GM18873 (cell line): ENCODE data around the gene EPG5.
"Not testable (repeated sequence)": the region's sequence is repeated elsewhere in the genome, so short reads cannot be mapped to it uniquely, and the experiment has no call there.

Source experiments
- ATAC-seq: cut with Tn5 transposase; IDR thresholded peaks from one replicate; pipeline ENCODE4 v1.9.1; 2021; ENCODE audit warnings: mild to moderate bottlenecking, moderate library complexity, moderate number of reproducible peaks; ENCODE audit not compliant: unreplicated experiment, low FRiP score

Gene EPG5

GRCh38 chr18:45876161-45876560 lies 91.0 kb downstream of the EPG5 start:
- no peak for ATAC-seq

GRCh38 chr18:45874491-45875184 lies 92.5 kb downstream of the EPG5 start:
- ATAC-seq, result peak; percentile 89

- no peak for ATAC-seq
Observed at GRCh38 chr18:45871431-45872084, 95.6 kb downstream of the EPG5 start.

- no peak for ATAC-seq
Observed at GRCh38 chr18:45870419-45870818, 96.7 kb downstream of the EPG5 start.

- no peak for ATAC-seq
Observed at GRCh38 chr18:45865466-45865865, 101.7 kb downstream of the EPG5 start.

- ATAC-seq, result no peak
Observed at GRCh38 chr18:45864081-45864480, 103.0 kb downstream of the EPG5 start.

GRCh38 chr18:45863469-45863868 lies 103.7 kb downstream of the EPG5 start:
- ATAC-seq, result no peak

GRCh38 chr18:45861926-45862325 lies 105.2 kb downstream of the EPG5 start:
- no peak for ATAC-seq

- ATAC-seq, result no peak
Observed at GRCh38 chr18:45860971-45861370, 106.2 kb downstream of the EPG5 start.

GRCh38 chr18:45860492-45860891 lies 106.6 kb downstream of the EPG5 start:
- ATAC-seq, result no peak

- ATAC-seq, result no peak
Observed at GRCh38 chr18:45859334-45859733, 107.8 kb downstream of the EPG5 start.

GRCh38 chr18:45856531-45856930 lies 110.6 kb downstream of the EPG5 start:
- no peak for ATAC-seq

GRCh38 chr18:45854036-45854586 lies 113.0 kb downstream of the EPG5 start:
- ATAC-seq, result no peak

- ATAC-seq, result no peak
Observed at GRCh38 chr18:45852631-45853030, 114.5 kb downstream of the EPG5 start.

- ATAC-seq, result no peak
Observed at GRCh38 chr18:45851161-45851925, 115.8 kb downstream of the EPG5 start.

- ATAC-seq, result no peak
Observed at GRCh38 chr18:45850021-45850420, 117.1 kb downstream of the EPG5 start.

GRCh38 chr18:45849529-45849928 lies 117.6 kb downstream of the EPG5 start:
- ATAC-seq, result no peak

- ATAC-seq, result not testable (repeated sequence)
Observed at GRCh38 chr18:45848643-45849042, 118.5 kb downstream of the EPG5 start.

GRCh38 chr18:45847119-45847518 lies 120.0 kb downstream of the EPG5 start:
- ATAC-seq, result no peak

- ATAC-seq, result no peak
Observed at GRCh38 chr18:45845410-45845809, 121.7 kb downstream of the EPG5 start.

- no peak for ATAC-seq
Observed at GRCh38 chr18:45844938-45845337, 122.2 kb downstream of the EPG5 start.
